SK-N-MC (cell line): ENCODE results near the gene TRAF3IP3.

Experiments
- DNase-seq: peaks from one replicate; pipeline ENCODE4 v3.0.0-alpha.2; 2011; ENCODE audit warnings: low read depth, low spot score
- H3K27ac ChIP-seq: fragments of 200-600 bp; sonication (generic); 2 replicates; pipeline ENCODE4 v1.5.1; 2016; ENCODE audit warnings: mixed run types
- H3K36me3 ChIP-seq: fragments of 200-600 bp; sonication (generic); 2 replicates; pipeline ENCODE4 v1.6.1; 2017; ENCODE audit warnings: antibody characterized with exemption, low read length, mixed read lengths; ENCODE audit not compliant: insufficient read depth
- H3K4me3 ChIP-seq: fragments of 200-600 bp; sonication (generic); 2 replicates; pipeline ENCODE4 v1.5.1; 2016
- H3K9ac ChIP-seq: fragments of 200-600 bp; sonication (generic); 2 replicates; pipeline ENCODE4 v1.8.0; 2017; ENCODE audit warnings: mixed run types, mixed read lengths; ENCODE audit not compliant: insufficient read length
- H3K9me3 ChIP-seq: fragments of 200-600 bp; sonication (generic); 2 replicates; pipeline ENCODE4 v1.6.1; 2017; ENCODE audit warnings: low read depth, mild to moderate bottlenecking, antibody characterized with exemption, low read length, moderate library complexity, mixed read lengths
- EZH2 ChIP-seq: fragments of 200-600 bp; sonication (generic); IDR thresholded peaks from one replicate; pipeline ENCODE4 v1.6.1; 2017; ENCODE audit warnings: antibody characterized with exemption
- FOXP2 ChIP-seq: optimal IDR thresholded peaks from 2 replicates; pipeline ENCODE3; 2011; ENCODE audit warnings: mild to moderate bottlenecking, moderate library complexity; ENCODE audit not compliant: insufficient read depth; ENCODE audit errors: extremely low read length, control extremely low read depth
- POLR2AphosphoS5 ChIP-seq: IDR thresholded peaks from 2 replicates; pipeline ENCODE4 v1.6.1; 2012; ENCODE audit warnings: mild to moderate bottlenecking, low read depth, low read length, borderline replicate concordance

The TRAF3IP3 gene

DNA sequence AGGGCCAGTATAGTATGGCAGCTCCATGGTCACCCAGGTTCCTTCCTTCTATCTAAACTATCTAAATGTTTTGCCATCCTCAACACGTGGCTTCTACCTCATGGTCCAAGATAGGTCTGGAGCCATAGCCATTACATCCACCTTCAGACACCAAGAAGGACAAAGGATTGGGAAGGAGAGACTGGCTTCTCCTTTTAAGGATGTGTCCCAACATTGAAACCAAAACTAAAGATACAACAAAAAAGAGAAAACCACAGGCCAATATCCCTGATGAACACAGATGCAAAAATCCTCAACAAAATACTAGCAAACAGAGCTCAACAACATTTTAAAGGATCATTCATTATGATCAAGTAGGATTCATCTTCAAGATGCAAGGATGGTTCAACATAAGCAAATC, 26.4 kb upstream of the TRAF3IP3 start:
- Histone ChIP-seq H3K4me3 (no peak overlapping the region), H3K9me3 (no peaks in the 10 kb centered on the region), H3K36me3 (no peaks in the 10 kb centered on the region), H3K9ac (no peak overlapping the region), H3K27ac (no peak overlapping the region)
- TF ChIP-seq EZH2 (no peak), FOXP2 (no peak), POLR2AphosphoS5 (no peak)
- no peak for DNase-seq

DNA sequence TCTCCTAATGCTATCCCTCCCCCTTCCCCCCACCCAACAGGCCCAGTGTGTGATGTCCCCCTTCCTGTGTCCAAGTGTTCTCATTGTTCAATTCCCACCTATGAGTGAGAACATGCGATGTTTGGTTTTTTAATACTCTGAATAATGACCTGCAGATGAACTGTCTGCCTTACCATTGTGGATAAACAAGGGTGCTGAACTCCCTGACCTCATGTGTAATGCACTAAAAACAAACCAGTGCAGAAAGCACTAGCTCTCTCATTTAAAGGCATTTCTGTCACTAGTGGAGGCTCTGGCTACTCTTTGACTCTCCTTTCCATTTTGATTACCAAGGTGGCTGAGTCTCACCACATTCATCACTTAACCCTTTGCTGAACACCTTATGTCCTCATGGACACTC, 23.1 kb upstream of the TRAF3IP3 start:
- H3K9me3 ChIP-seq, result no peaks in the 10 kb centered on the region

GRCh38 chr1:209733409-209734192, 22.3 kb upstream of the TRAF3IP3 start:
- DNase-seq, result no peak

More for the DNA sequence above, 23.1 kb upstream of the TRAF3IP3 start:
- no peak overlapping the region for H3K4me3 ChIP-seq
- no peak for TF ChIP-seq FOXP2
- TF ChIP-seq EZH2, result no peak
- TF ChIP-seq POLR2AphosphoS5, result no peak
- no peaks in the 10 kb centered on the region for H3K36me3 ChIP-seq
- DNase-seq, result no peak
- H3K9ac ChIP-seq, result no peak overlapping the region
- H3K27ac ChIP-seq, result no peak overlapping the region

GRCh38 chr1:209736490-209737117, 19.2 kb upstream of the TRAF3IP3 start:
- Histone ChIP-seq H3K9ac (no peak overlapping the region), H3K4me3 (no peak overlapping the region), H3K36me3 (no peaks in the 10 kb centered on the region), H3K9me3 (no peaks in the 10 kb centered on the region), H3K27ac (no peak overlapping the region)
- DNase-seq, result no peak
- TF ChIP-seq FOXP2, result no peak
- no peak for TF ChIP-seq POLR2AphosphoS5
- TF ChIP-seq EZH2, result no peak

More at GRCh38 chr1:209733409-209734192, 22.3 kb upstream of the TRAF3IP3 start:
- no peak for TF ChIP-seq FOXP2
- no peak for TF ChIP-seq EZH2
- no peak for TF ChIP-seq POLR2AphosphoS5
- Histone ChIP-seq H3K36me3 (no peaks in the 10 kb centered on the region), H3K4me3 (no peak overlapping the region), H3K27ac (no peak overlapping the region), H3K9ac (no peak overlapping the region), H3K9me3 (no peaks in the 10 kb centered on the region)

- no peak for DNase-seq
These were observed 18.7 kb upstream of the TRAF3IP3 start for GRCh38 chr1:209737118-209737505.

DNA sequence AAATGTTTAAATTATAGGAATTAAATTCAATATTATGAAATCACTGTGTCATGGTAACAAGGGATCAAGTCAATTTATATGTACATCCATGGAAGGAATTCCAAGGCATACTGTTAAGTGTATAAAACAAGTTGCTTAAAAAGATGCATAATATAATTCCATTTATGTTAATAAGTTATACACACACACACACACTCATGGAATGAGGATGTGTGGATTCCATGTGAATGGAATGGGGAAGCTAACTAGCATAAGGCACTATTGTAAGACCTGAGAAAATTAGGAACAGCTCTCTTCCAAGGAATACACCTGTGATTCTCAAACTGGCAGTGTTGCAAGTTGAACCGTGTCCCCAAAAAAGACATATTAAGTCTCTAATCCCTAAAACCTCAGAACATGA, 17.6 kb upstream of the TRAF3IP3 start:
- Histone ChIP-seq H3K9me3 (no peaks in the 10 kb centered on the region), H3K9ac (no peak overlapping the region), H3K4me3 (no peak overlapping the region), H3K27ac (no peak overlapping the region), H3K36me3 (no peaks in the 10 kb centered on the region)
- TF ChIP-seq EZH2 (no peak), FOXP2 (no peak), POLR2AphosphoS5 (no peak)
- no peak for DNase-seq

More at GRCh38 chr1:209737118-209737505, 18.7 kb upstream of the TRAF3IP3 start:
- Histone ChIP-seq H3K36me3 (no peaks in the 10 kb centered on the region), H3K27ac (no peak overlapping the region), H3K9ac (no peak overlapping the region), H3K4me3 (no peak overlapping the region), H3K9me3 (no peaks in the 10 kb centered on the region)
- TF ChIP-seq EZH2 (no peak), POLR2AphosphoS5 (no peak)

- H3K9ac ChIP-seq, result no peak overlapping the region
- H3K36me3 ChIP-seq, result no peaks in the 10 kb centered on the region
- no peaks in the 10 kb centered on the region for H3K9me3 ChIP-seq
- H3K27ac ChIP-seq, result no peak overlapping the region
- no peak overlapping the region for H3K4me3 ChIP-seq
- no peak for DNase-seq
- no peak for TF ChIP-seq EZH2
- no peak for TF ChIP-seq POLR2AphosphoS5
- no peak for TF ChIP-seq FOXP2
These were observed 14.7 kb upstream of the TRAF3IP3 start for GRCh38 chr1:209741193-209741592.

DNA sequence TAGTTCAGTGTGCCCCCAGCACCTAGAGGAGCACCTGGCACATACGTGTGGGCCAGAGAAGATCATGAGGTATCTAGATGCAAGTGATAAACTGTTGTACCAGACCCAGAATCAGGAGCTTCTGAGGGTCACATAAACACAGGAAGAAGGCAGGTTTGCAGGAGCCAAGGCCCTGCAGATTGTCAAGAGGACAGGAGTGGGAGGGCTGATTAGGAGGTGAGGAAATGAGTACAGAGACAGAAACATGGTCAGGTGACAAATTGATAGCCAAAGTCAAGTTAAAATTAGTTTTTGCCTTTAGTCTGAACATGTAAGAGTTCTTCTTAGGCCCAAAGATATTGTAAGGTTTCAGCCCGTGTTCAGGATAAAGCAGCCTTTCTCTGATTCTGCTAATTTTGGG, 14.0 kb upstream of the TRAF3IP3 start:
- no peak overlapping the region for H3K27ac ChIP-seq
- no peak overlapping the region for H3K9ac ChIP-seq
- no peaks in the 10 kb centered on the region for H3K9me3 ChIP-seq
- no peak for DNase-seq
- H3K4me3 ChIP-seq, result no peak overlapping the region
- TF ChIP-seq FOXP2, result no peak
- no peak for TF ChIP-seq POLR2AphosphoS5
- TF ChIP-seq EZH2, result no peak
- no peaks in the 10 kb centered on the region for H3K36me3 ChIP-seq
